Measurements from ENCODE around the gene MYOC.

MYOC gene

GRCh38 chr1:171674431-171675405 lies 22.2 kb upstream of the MYOC start:
- DNase-seq (ENCODE audit: low spot score): no peak
- TF ChIP-seq CTCF (IDR thresholded peaks at IDR 0.05; ENCODE audit: borderline replicate concordance, control extremely low read depth, extremely low read depth, insufficient read depth, missing control alignments): no peak
- in situ Hi-C loops (cut with MboI; ENCODE audit: low sequenced_read_pairs, unreplicated experiment): loop anchor here (25.0 kb wide), 1 partner anchor 313 kb away; no protein-coding TSS in a partner anchor

- no peak for TF ChIP-seq CTCF (IDR thresholded peaks at IDR 0.05; ENCODE audit: borderline replicate concordance, control extremely low read depth, extremely low read depth, insufficient read depth, missing control alignments)
- in situ Hi-C loops (cut with MboI; ENCODE audit: low sequenced_read_pairs, unreplicated experiment): loop anchor here (25.0 kb wide), 1 partner anchor 317 kb away; no protein-coding TSS in a partner anchor
- DNase-seq (ENCODE audit: low spot score): no peak
Observed at GRCh38 chr1:171670739-171671138, 18.3 kb upstream of the MYOC start.

- TF ChIP-seq CTCF (IDR thresholded peaks at IDR 0.05; ENCODE audit: borderline replicate concordance, control extremely low read depth, extremely low read depth, insufficient read depth, missing control alignments): no peak
- in situ Hi-C loops (cut with MboI; ENCODE audit: low sequenced_read_pairs, unreplicated experiment): loop anchor here (25.0 kb wide), 1 partner anchor 319 kb away; no protein-coding TSS in a partner anchor
Observed at GRCh38 chr1:171668372-171668771, 15.9 kb upstream of the MYOC start.

GRCh38 chr1:171666114-171666769 lies 13.8 kb upstream of the MYOC start:
- DNase-seq (ENCODE audit: low spot score): no peak
- in situ Hi-C loops (cut with MboI; ENCODE audit: low sequenced_read_pairs, unreplicated experiment): loop anchor here (25.0 kb wide), 1 partner anchor 321 kb away; no protein-coding TSS in a partner anchor

More at GRCh38 chr1:171668372-171668771, 15.9 kb upstream of the MYOC start:
- no peak for DNase-seq (ENCODE audit: low spot score)

GRCh38 chr1:171664976-171665375 lies 12.5 kb upstream of the MYOC start:
- TF ChIP-seq CTCF (IDR thresholded peaks at IDR 0.05; ENCODE audit: borderline replicate concordance, control extremely low read depth, extremely low read depth, insufficient read depth, missing control alignments): no peak
- in situ Hi-C loops (cut with MboI; ENCODE audit: low sequenced_read_pairs, unreplicated experiment): loop anchor here (25.0 kb wide), 1 partner anchor 322 kb away; no protein-coding TSS in a partner anchor
- no peak for DNase-seq (ENCODE audit: low spot score)

More at GRCh38 chr1:171666114-171666769, 13.8 kb upstream of the MYOC start:
- TF ChIP-seq CTCF (IDR thresholded peaks at IDR 0.05; ENCODE audit: borderline replicate concordance, control extremely low read depth, extremely low read depth, insufficient read depth, missing control alignments): no peak

GRCh38 chr1:171663854-171664575 lies 11.5 kb upstream of the MYOC start:
- no peak for DNase-seq (ENCODE audit: low spot score)
- no peak for TF ChIP-seq CTCF (IDR thresholded peaks at IDR 0.05; ENCODE audit: borderline replicate concordance, control extremely low read depth, extremely low read depth, insufficient read depth, missing control alignments)
- in situ Hi-C loops (cut with MboI; ENCODE audit: low sequenced_read_pairs, unreplicated experiment): loop anchor here (25.0 kb wide), 1 partner anchor 323 kb away; no protein-coding TSS in a partner anchor
